DOHH2 (cell line): ENCODE measurements around the gene PKD2L1.

Source experiments
- H3F3A ChIP-seq: fragments of 200-600 bp; sonication (generic), shearing (Covaris generic); 2 replicates; pipeline ENCODE4 v1.6.0; 2016; ENCODE audit warnings: antibody characterized with exemption, mild to moderate bottlenecking; ENCODE audit not compliant: control insufficient read depth, insufficient read depth
- H3K27ac ChIP-seq: fragments of 200-600 bp; sonication (generic); 2 replicates; pipeline ENCODE4 v1.5.1; 2014; ENCODE audit warnings: low read depth, mild to moderate bottlenecking, low read length, moderate library complexity
- H3K27me3 ChIP-seq: fragments of 200-600 bp; sonication (generic); 2 replicates; pipeline ENCODE4 v1.6.1; 2014; ENCODE audit warnings: mild to moderate bottlenecking, low read length, mixed read lengths; ENCODE audit not compliant: control insufficient read depth
- H3K36me3 ChIP-seq: fragments of 200-600 bp; sonication (generic); 2 replicates; pipeline ENCODE4 v1.6.1; 2014; ENCODE audit warnings: mild to moderate bottlenecking, low read length, moderate library complexity, mixed read lengths; ENCODE audit not compliant: control insufficient read depth
- H3K4me1 ChIP-seq: fragments of 200-600 bp; sonication (generic); 2 replicates; pipeline ENCODE4 v1.6.1; 2014; ENCODE audit warnings: mild to moderate bottlenecking, low read length, mixed read lengths; ENCODE audit not compliant: control insufficient read depth
- H3K4me2 ChIP-seq: fragments of 200-600 bp; sonication (generic); 2 replicates; pipeline ENCODE4 v1.6.0; 2014; ENCODE audit warnings: mild to moderate bottlenecking, low read length, moderate library complexity
- H3K4me3 ChIP-seq: fragments of 200-600 bp; sonication (generic); 2 replicates; pipeline ENCODE4 v1.5.1; 2014; ENCODE audit warnings: mild to moderate bottlenecking, low read length, mixed read lengths
- H3K79me2 ChIP-seq: fragments of 200-600 bp; sonication (generic); 2 replicates; pipeline ENCODE4 v1.6.1; 2014; ENCODE audit warnings: mild to moderate bottlenecking, low read length, mixed read lengths; ENCODE audit not compliant: control insufficient read depth
- H3K9me2 ChIP-seq: fragments of 200-600 bp; sonication (generic); replicated peaks from 2 replicates; pipeline ENCODE4 v1.6.1; 2014; ENCODE audit warnings: mild to moderate bottlenecking, low read length, mixed read lengths; ENCODE audit not compliant: control insufficient read depth
- H3K9me3 ChIP-seq: fragments of 200-600 bp; sonication (generic); 2 replicates; pipeline ENCODE4 v1.6.1; 2014; ENCODE audit warnings: antibody characterized with exemption, low read length, mixed read lengths; ENCODE audit not compliant: control insufficient read depth, insufficient read depth
- H4K20me1 ChIP-seq: fragments of 200-600 bp; sonication (generic); 2 replicates; pipeline ENCODE4 v1.6.0; 2014; ENCODE audit warnings: low read depth, mild to moderate bottlenecking, antibody characterized with exemption, low read length, moderate library complexity; ENCODE audit not compliant: control insufficient read depth, insufficient read depth
- CTCF ChIP-seq: fragments of 200-600 bp; sonication (generic); IDR thresholded peaks from one replicate; pipeline ENCODE4 v1.5.1; 2014; ENCODE audit warnings: antibody characterized with exemption, mild to moderate bottlenecking, low read depth, low read length; ENCODE audit not compliant: poor library complexity, severe bottlenecking
- EZH2phosphoT487 ChIP-seq: fragments of 200-600 bp; sonication (generic); IDR thresholded peaks from 2 replicates; pipeline ENCODE4 v1.6.1; 2017; ENCODE audit warnings: borderline replicate concordance, mild to moderate bottlenecking, antibody characterized with exemption, low read length, moderate library complexity, mixed read lengths

Gene PKD2L1

GRCh38 chr10:100357059-100357858 lies 27.2 kb upstream of the PKD2L1 start:
- no peaks in the 10 kb centered on the region for H3K9me2 ChIP-seq
- H3K4me1 ChIP-seq, result peaks cover 21% of the 10 kb centered on the region; the same call in 1 of the 2 replicates
- H3K4me2 ChIP-seq, result no peak overlapping the region
- H3K27me3 ChIP-seq, result no peaks in the 10 kb centered on the region
- peaks cover 68% of the 10 kb centered on the region for H3K79me2 ChIP-seq
- no peak overlapping the region for H3K4me3 ChIP-seq
- peaks cover 94% of the 10 kb centered on the region for H3K36me3 ChIP-seq
- H3K27ac ChIP-seq, result no peak overlapping the region
- H3K9me3 ChIP-seq, result no peaks in the 10 kb centered on the region
- TF ChIP-seq EZH2phosphoT487, result no peak
- TF ChIP-seq CTCF, result no peak
- peaks cover 50% of the 10 kb centered on the region for H3F3A ChIP-seq
- H4K20me1 ChIP-seq, result peaks cover 38% of the 10 kb centered on the region

GRCh38 chr10:100356067-100357017 lies 26.3 kb upstream of the PKD2L1 start:
- H3K27ac ChIP-seq, result no peak overlapping the region
- no peaks in the 10 kb centered on the region for H3K9me2 ChIP-seq
- peaks cover 45% of the 10 kb centered on the region for H3F3A ChIP-seq
- H4K20me1 ChIP-seq, result peaks cover 47% of the 10 kb centered on the region
- H3K36me3 ChIP-seq, result peaks cover 94% of the 10 kb centered on the region
- no peaks in the 10 kb centered on the region for H3K27me3 ChIP-seq
- peaks cover 78% of the 10 kb centered on the region for H3K79me2 ChIP-seq
- H3K4me2 ChIP-seq, result no peak overlapping the region
- H3K4me1 ChIP-seq, result peaks cover 29% of the 10 kb centered on the region
- TF ChIP-seq CTCF (no peak), EZH2phosphoT487 (no peak)
- no peak overlapping the region for H3K4me3 ChIP-seq
- H3K9me3 ChIP-seq, result no peaks in the 10 kb centered on the region

- Histone ChIP-seq H3K9me3 (no peaks in the 10 kb centered on the region), H3K27ac (no peak overlapping the region), H3K9me2 (no peaks in the 10 kb centered on the region), H3K27me3 (no peaks in the 10 kb centered on the region), H3F3A (peaks cover 41% of the 10 kb centered on the region), H3K4me2 (peak overlapping the region; percentile 7; the same call in 1 of the 2 replicates), H3K4me1 (peaks cover 42% of the 10 kb centered on the region), H3K36me3 (peaks cover 94% of the 10 kb centered on the region), H4K20me1 (peaks cover 59% of the 10 kb centered on the region), H3K4me3 (no peak overlapping the region), H3K79me2 (peaks cover 89% of the 10 kb centered on the region)
- no peak for TF ChIP-seq CTCF
- no peak for TF ChIP-seq EZH2phosphoT487
Measured at GRCh38 chr10:100355086-100355485, 25.1 kb upstream of the PKD2L1 start.
